ENCODE data around the gene FASLG.

The FASLG gene

GRCh38 chr1:172658871-172659453, at the start of gene FASLG:
Gene FASLG (plus strand): TSS chr1:172659103. CDS start chr1:172659202, 99 bp downstream.
- Histone ChIP-seq H3K27me3 (ENCODE audit: insufficient read depth, low read length) (no peaks in the 10 kb centered on the region), H3F3A (ENCODE audit: insufficient read depth, low read length) (no peaks in the 10 kb centered on the region), H3K4me3 (ENCODE audit: low read depth, low read length, poor library complexity, severe bottlenecking) (no peak within 1 kb of the TSS), H3K9me2 (ENCODE audit: low read depth, low read length) (no peaks in the 10 kb centered on the region), H3K9ac (ENCODE audit: low read length) (no peak within 1 kb of the TSS), H3K4me2 (ENCODE audit: low read length) (no peak within 1 kb of the TSS), H4K20me1 (ENCODE audit: insufficient read depth, low read length) (no peaks in the 10 kb centered on the region), H3K27ac (ENCODE audit: low read depth, low read length, poor library complexity, severe bottlenecking) (no peak within 1 kb of the TSS), H3K36me3 (ENCODE audit: insufficient read depth, low read length) (no peaks in the 10 kb centered on the region), H3K9me3 (ENCODE audit: low read length) (no peaks in the 10 kb centered on the region), H3K79me2 (ENCODE audit: insufficient read depth, low read length) (no peaks in the 10 kb centered on the region), H3K4me1 (ENCODE audit: insufficient read depth, low read length, severe bottlenecking) (peaks cover 12% of the 10 kb centered on the region), H2AFZ (ENCODE audit: low read length) (no peak within 1 kb of the TSS)
- no peak for TF ChIP-seq EZH2 (IDR thresholded peaks at IDR 0.05; ENCODE audit: borderline replicate concordance, low read length)
- TF ChIP-seq CTCF (IDR thresholded peaks at IDR 0.05; ENCODE audit: low read length): no peak

GRCh38 chr1:172609528-172609927, 49.4 kb upstream of the FASLG start:
- no peaks in the 10 kb centered on the region for H3K9me3 ChIP-seq (ENCODE audit: low read length)
- no peak overlapping the region for H3K4me3 ChIP-seq (ENCODE audit: low read depth, low read length, poor library complexity, severe bottlenecking)
- no peaks in the 10 kb centered on the region for H3K27me3 ChIP-seq (ENCODE audit: insufficient read depth, low read length)
- no peaks in the 10 kb centered on the region for H3K79me2 ChIP-seq (ENCODE audit: insufficient read depth, low read length)
- H3K4me2 ChIP-seq (ENCODE audit: low read length): no peak overlapping the region
- H3K4me1 ChIP-seq (ENCODE audit: insufficient read depth, low read length, severe bottlenecking): no peaks in the 10 kb centered on the region
- H3K36me3 ChIP-seq (ENCODE audit: insufficient read depth, low read length): peaks cover 33% of the 10 kb centered on the region
- H2AFZ ChIP-seq (ENCODE audit: low read length): no peak overlapping the region
- H3K27ac ChIP-seq (ENCODE audit: low read depth, low read length, poor library complexity, severe bottlenecking): no peak overlapping the region
- H3K9ac ChIP-seq (ENCODE audit: low read length): no peak overlapping the region
- no peaks in the 10 kb centered on the region for H4K20me1 ChIP-seq (ENCODE audit: insufficient read depth, low read length)
- no peaks in the 10 kb centered on the region for H3K9me2 ChIP-seq (ENCODE audit: low read depth, low read length)
- no peaks in the 10 kb centered on the region for H3F3A ChIP-seq (ENCODE audit: insufficient read depth, low read length)
- TF ChIP-seq EZH2 (IDR thresholded peaks at IDR 0.05; ENCODE audit: borderline replicate concordance, low read length) (no peak), CTCF (IDR thresholded peaks at IDR 0.05; ENCODE audit: low read length) (peak; percentile 48; the same call in 1 of the 2 replicates)

- Histone ChIP-seq H3K9me3 (ENCODE audit: low read length) (no peaks in the 10 kb centered on the region), H3K27me3 (ENCODE audit: insufficient read depth, low read length) (no peaks in the 10 kb centered on the region), H3K79me2 (ENCODE audit: insufficient read depth, low read length) (no peaks in the 10 kb centered on the region), H3K36me3 (ENCODE audit: insufficient read depth, low read length) (peaks cover 26% of the 10 kb centered on the region), H3K4me3 (ENCODE audit: low read depth, low read length, poor library complexity, severe bottlenecking) (no peak overlapping the region), H3K9me2 (ENCODE audit: low read depth, low read length) (no peaks in the 10 kb centered on the region), H4K20me1 (ENCODE audit: insufficient read depth, low read length) (no peaks in the 10 kb centered on the region), H3K4me2 (ENCODE audit: low read length) (no peak overlapping the region), H3K9ac (ENCODE audit: low read length) (no peak overlapping the region), H3K4me1 (ENCODE audit: insufficient read depth, low read length, severe bottlenecking) (no peaks in the 10 kb centered on the region), H3K27ac (ENCODE audit: low read depth, low read length, poor library complexity, severe bottlenecking) (no peak overlapping the region), H3F3A (ENCODE audit: insufficient read depth, low read length) (no peaks in the 10 kb centered on the region), H2AFZ (ENCODE audit: low read length) (no peak overlapping the region)
- TF ChIP-seq EZH2 (IDR thresholded peaks at IDR 0.05; ENCODE audit: borderline replicate concordance, low read length): no peak
These were observed 46.4 kb upstream of the FASLG start for GRCh38 chr1:172612478-172612877.

GRCh38 chr1:172613294-172613693, 45.6 kb upstream of the FASLG start:
- Histone ChIP-seq H3K4me3 (ENCODE audit: low read depth, low read length, poor library complexity, severe bottlenecking) (no peak overlapping the region), H3K4me1 (ENCODE audit: insufficient read depth, low read length, severe bottlenecking) (no peaks in the 10 kb centered on the region), H3K4me2 (ENCODE audit: low read length) (no peak overlapping the region), H4K20me1 (ENCODE audit: insufficient read depth, low read length) (no peaks in the 10 kb centered on the region), H3K9me2 (ENCODE audit: low read depth, low read length) (no peaks in the 10 kb centered on the region), H3K27me3 (ENCODE audit: insufficient read depth, low read length) (no peaks in the 10 kb centered on the region), H3F3A (ENCODE audit: insufficient read depth, low read length) (no peaks in the 10 kb centered on the region), H3K9me3 (ENCODE audit: low read length) (no peaks in the 10 kb centered on the region), H3K9ac (ENCODE audit: low read length) (no peak overlapping the region), H3K79me2 (ENCODE audit: insufficient read depth, low read length) (no peaks in the 10 kb centered on the region), H3K36me3 (ENCODE audit: insufficient read depth, low read length) (peaks cover 26% of the 10 kb centered on the region), H3K27ac (ENCODE audit: low read depth, low read length, poor library complexity, severe bottlenecking) (no peak overlapping the region), H2AFZ (ENCODE audit: low read length) (no peak overlapping the region)
- TF ChIP-seq EZH2 (IDR thresholded peaks at IDR 0.05; ENCODE audit: borderline replicate concordance, low read length) (no peak), CTCF (IDR thresholded peaks at IDR 0.05; ENCODE audit: low read length) (no peak)
